ENCODE results near the gene TMEM126A. TPM values are rescaled to one million over a fixed set of nuclear protein-coding genes. Genes with fewer than 3 reads are reported as not detected.

TMEM126A gene
- total and polyA plus RNA-seq, 2 of the 13 experiments (the other 11 are each of a cell fraction or from before 2014, with no cell fraction given) = 59.5 to 66.9 TPM

- no peak overlapping the region for H3K9ac ChIP-seq (ENCODE audit: insufficient read depth, low read depth, low read length)
- CTCF ChIA-PET (ENCODE audit: low intra/inter-chr PET ratio, low total read pairs) = no interaction called here
- no peak overlapping the region for H3K4me3 ChIP-seq (replicated peaks in 1 of 3; ENCODE audit: insufficient read depth in 1 of 3, low read depth in 2 of 3, low read length in 3 of 3)
- peak overlapping the region; percentile 88 for H3K4me2 ChIP-seq (ENCODE audit: low read depth, low read length)
- POLR2A ChIA-PET = interaction anchor here (1.2 kb wide), 1 partner anchor 39 kb away, joined by 3 read pairs; the partner anchor contains the start of gene TMEM126B
- peaks cover 33% of the 10 kb centered on the region for H3K4me1 ChIP-seq (ENCODE audit: insufficient read depth, low read length)
- no peaks in the 10 kb centered on the region for H3K36me3 ChIP-seq (replicated peaks in 1 of 2; ENCODE audit: control insufficient read depth in 1 of 2, insufficient read depth in 2 of 2, low read length in 2 of 2)
- intact Hi-C loops (cut with micrococcal nuclease; ENCODE audit: unreplicated experiment) = no loop called here
- peak; percentile 59 for DNase-seq (ENCODE audit: low spot score)
- no peak for FAIRE-seq
- H2AFZ ChIP-seq (ENCODE audit: low read length) = peak overlapping the region; percentile 94
- 39% methylated on average over 3 of the region's 3 CpGs for WGBS (ENCODE audit: low lambda C conversion rate)
- in situ Hi-C loops (cut with HindIII; ENCODE audit: extremely low pct_ligation_motif_present, low pct_unique_long_range_greater_than_20kb) = no loop called here
- H3K79me2 ChIP-seq (ENCODE audit: insufficient read depth, low read length) = peaks cover 27% of the 10 kb centered on the region
- H3K27ac ChIP-seq (ENCODE audit: extremely low read length, insufficient read depth, low read length) = peak overlapping the region; percentile 38
- H4K20me1 ChIP-seq (ENCODE audit: insufficient read depth, low read length) = peaks cover 22% of the 10 kb centered on the region
- no peak for ATAC-seq
- H3K27me3 ChIP-seq (ENCODE audit: control insufficient read depth in 1 of 2, insufficient read depth in 2 of 2, low read length in 2 of 2) = no peaks in the 10 kb centered on the region; a peak in 1 of 5 replicates
- no peaks in the 10 kb centered on the region for H3K9me3 ChIP-seq (ENCODE audit: low read length)
- BruUV-seq (replicated peaks) = no TSS peak
- TF ChIP-seq SOX13 (IDR thresholded peaks at IDR 0.05) (no peak), SOX13 (CRISPR knock-in tag; conservative IDR thresholded peaks at IDR 0.05 in 1 of 2, IDR thresholded peaks at IDR 0.05 in 1 of 2) (peak in 1 of 2 experiments; percentile 51; a peak in 1 of 4 replicates), SOX6 (IDR thresholded peaks at IDR 0.05) (no peak), SOX6 (CRISPR knock-in tag; IDR thresholded peaks at IDR 0.05) (peak; percentile 31; the same call in 1 of the 2 replicates), ZBTB46 (CRISPR knock-in tag; IDR thresholded peaks at IDR 0.05; ENCODE audit: borderline replicate concordance) (no peak), HNF4A (CRISPR knock-in tag; IDR thresholded peaks at IDR 0.05) (peak; percentile 73), ZNF710 (CRISPR knock-in tag; IDR thresholded peaks at IDR 0.05; ENCODE audit: borderline replicate concordance) (0 out of 2 replicates have a peak, but pooled peaks have one; percentile 26), ESRRA (CRISPR knock-in tag; IDR thresholded peaks at IDR 0.05; ENCODE audit: low read depth) (0 out of 2 replicates have a peak, but pooled peaks have one; percentile 39), FOXA3 (CRISPR knock-in tag; IDR thresholded peaks at IDR 0.05) (no peak), GATAD2A (CRISPR knock-in tag; IDR thresholded peaks at IDR 0.05) (0 out of 2 replicates have a peak, but pooled peaks have one; percentile 32), ZNF512B (CRISPR knock-in tag; IDR thresholded peaks at IDR 0.05; ENCODE audit: borderline replicate concordance) (no peak), TSC22D2 (CRISPR knock-in tag; IDR thresholded peaks at IDR 0.05; ENCODE audit: borderline replicate concordance) (no peak), ARID5B (CRISPR knock-in tag; IDR thresholded peaks at IDR 0.05) (peak; percentile 40; the same call in 1 of the 2 replicates), NR2F6 (IDR thresholded peaks at IDR 0.05) (0 out of 2 replicates have a peak, but pooled peaks have one; percentile 19), NR2F6 (CRISPR knock-in tag; IDR thresholded peaks at IDR 0.05) (no peak)
These were observed 18.9 kb downstream of the TMEM126A start for GRCh38 chr11:85666687-85667086.

Measured in HepG2 (cell line).